Measurements from ENCODE around the gene ARL14.

The ARL14 gene

GRCh38 chr3:160637086-160637485 lies 39.9 kb upstream of the ARL14 start:
- TF ChIP-seq FOXP2 (optimal IDR thresholded peaks at IDR 0.05; ENCODE audit: borderline replicate concordance, extremely low read depth, extremely low read length, insufficient read depth) (no peak), POLR2AphosphoS5 (IDR thresholded peaks at IDR 0.05; ENCODE audit: low read depth, low read length) (no peak), TAF1 (IDR thresholded peaks at IDR 0.05; ENCODE audit: borderline replicate concordance, insufficient read depth, low read length) (no peak), SIN3A (IDR thresholded peaks at IDR 0.05; ENCODE audit: borderline replicate concordance, insufficient read depth, low read length) (no peak)
- TF ChIP-seq, protein P1, sequence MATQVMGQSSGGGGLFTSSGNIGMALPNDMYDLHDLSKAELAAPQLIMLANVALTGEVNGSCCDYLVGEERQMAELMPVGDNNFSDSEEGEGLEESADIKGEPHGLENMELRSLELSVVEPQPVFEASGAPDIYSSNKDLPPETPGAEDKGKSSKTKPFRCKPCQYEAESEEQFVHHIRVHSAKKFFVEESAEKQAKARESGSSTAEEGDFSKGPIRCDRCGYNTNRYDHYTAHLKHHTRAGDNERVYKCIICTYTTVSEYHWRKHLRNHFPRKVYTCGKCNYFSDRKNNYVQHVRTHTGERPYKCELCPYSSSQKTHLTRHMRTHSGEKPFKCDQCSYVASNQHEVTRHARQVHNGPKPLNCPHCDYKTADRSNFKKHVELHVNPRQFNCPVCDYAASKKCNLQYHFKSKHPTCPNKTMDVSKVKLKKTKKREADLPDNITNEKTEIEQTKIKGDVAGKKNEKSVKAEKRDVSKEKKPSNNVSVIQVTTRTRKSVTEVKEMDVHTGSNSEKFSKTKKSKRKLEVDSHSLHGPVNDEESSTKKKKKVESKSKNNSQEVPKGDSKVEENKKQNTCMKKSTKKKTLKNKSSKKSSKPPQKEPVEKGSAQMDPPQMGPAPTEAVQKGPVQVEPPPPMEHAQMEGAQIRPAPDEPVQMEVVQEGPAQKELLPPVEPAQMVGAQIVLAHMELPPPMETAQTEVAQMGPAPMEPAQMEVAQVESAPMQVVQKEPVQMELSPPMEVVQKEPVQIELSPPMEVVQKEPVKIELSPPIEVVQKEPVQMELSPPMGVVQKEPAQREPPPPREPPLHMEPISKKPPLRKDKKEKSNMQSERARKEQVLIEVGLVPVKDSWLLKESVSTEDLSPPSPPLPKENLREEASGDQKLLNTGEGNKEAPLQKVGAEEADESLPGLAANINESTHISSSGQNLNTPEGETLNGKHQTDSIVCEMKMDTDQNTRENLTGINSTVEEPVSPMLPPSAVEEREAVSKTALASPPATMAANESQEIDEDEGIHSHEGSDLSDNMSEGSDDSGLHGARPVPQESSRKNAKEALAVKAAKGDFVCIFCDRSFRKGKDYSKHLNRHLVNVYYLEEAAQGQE (IDR thresholded peaks at IDR 0.05; ENCODE audit: insufficient read depth in 1 of 2, low read depth in 2 of 2, low read length in 2 of 2), result no peak

DNA sequence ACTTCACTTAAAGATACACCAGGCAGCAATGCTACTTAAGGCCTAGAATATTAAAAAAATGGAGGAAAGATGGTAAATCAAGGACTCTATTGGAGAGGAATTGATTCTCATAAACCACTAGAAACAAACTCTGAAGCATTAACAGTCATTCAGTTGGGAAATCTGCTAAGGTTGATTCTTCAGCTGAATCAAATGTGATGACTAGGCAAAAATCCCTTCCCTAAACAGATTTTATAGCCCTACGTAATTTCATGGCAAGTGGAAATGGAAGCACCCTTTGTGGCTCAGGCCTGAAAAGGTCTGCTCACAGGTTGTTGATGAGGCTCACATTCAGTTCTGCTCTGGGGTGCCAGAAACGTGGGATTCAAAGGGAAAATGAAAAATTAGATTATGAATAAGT lies 38.8 kb upstream of the ARL14 start:
- TF ChIP-seq TAF1 (IDR thresholded peaks at IDR 0.05; ENCODE audit: borderline replicate concordance, insufficient read depth, low read length) (no peak), FOXP2 (optimal IDR thresholded peaks at IDR 0.05; ENCODE audit: borderline replicate concordance, extremely low read depth, extremely low read length, insufficient read depth) (no peak), SIN3A (IDR thresholded peaks at IDR 0.05; ENCODE audit: borderline replicate concordance, insufficient read depth, low read length) (no peak), POLR2AphosphoS5 (IDR thresholded peaks at IDR 0.05; ENCODE audit: low read depth, low read length) (no peak)
- TF ChIP-seq, protein P1 (IDR thresholded peaks at IDR 0.05; ENCODE audit: insufficient read depth in 1 of 2, low read depth in 2 of 2, low read length in 2 of 2), result no peak

- TF ChIP-seq, protein P1 (IDR thresholded peaks at IDR 0.05; ENCODE audit: insufficient read depth in 1 of 2, low read depth in 2 of 2, low read length in 2 of 2), result 0 out of 4 replicates have a peak, but pooled peaks of 1 of the 2 experiments have one; percentile 17
- TF ChIP-seq SIN3A (IDR thresholded peaks at IDR 0.05; ENCODE audit: borderline replicate concordance, insufficient read depth, low read length), result no peak
Measured at GRCh38 chr3:160641665-160642309, 35.2 kb upstream of the ARL14 start.

DNA sequence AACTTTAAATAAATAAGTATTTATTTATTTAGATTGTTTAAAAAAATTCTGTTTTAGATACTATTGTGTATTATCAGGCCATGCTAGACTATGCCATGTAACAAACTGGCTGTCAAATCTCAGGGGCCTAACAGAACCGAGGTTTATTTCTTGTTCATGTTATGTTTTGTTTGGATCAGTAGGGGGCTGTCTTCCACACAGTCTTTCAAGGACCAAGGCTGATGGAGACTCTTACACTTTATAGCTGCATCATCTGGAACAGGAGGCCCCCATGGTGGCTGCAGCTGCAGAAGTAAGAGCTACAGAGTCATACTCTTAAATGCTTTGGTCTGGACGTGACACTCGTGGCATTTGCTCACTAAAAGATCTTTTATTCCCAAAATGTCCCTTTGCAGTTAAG lies 33.0 kb upstream of the ARL14 start:
- TF ChIP-seq SIN3A (IDR thresholded peaks at IDR 0.05; ENCODE audit: borderline replicate concordance, insufficient read depth, low read length) (no peak), FOXP2 (optimal IDR thresholded peaks at IDR 0.05; ENCODE audit: borderline replicate concordance, extremely low read depth, extremely low read length, insufficient read depth) (no peak), POLR2AphosphoS5 (IDR thresholded peaks at IDR 0.05; ENCODE audit: low read depth, low read length) (no peak), TAF1 (IDR thresholded peaks at IDR 0.05; ENCODE audit: borderline replicate concordance, insufficient read depth, low read length) (no peak)
- TF ChIP-seq, protein P1 (IDR thresholded peaks at IDR 0.05; ENCODE audit: insufficient read depth in 1 of 2, low read depth in 2 of 2, low read length in 2 of 2), result no peak

DNA sequence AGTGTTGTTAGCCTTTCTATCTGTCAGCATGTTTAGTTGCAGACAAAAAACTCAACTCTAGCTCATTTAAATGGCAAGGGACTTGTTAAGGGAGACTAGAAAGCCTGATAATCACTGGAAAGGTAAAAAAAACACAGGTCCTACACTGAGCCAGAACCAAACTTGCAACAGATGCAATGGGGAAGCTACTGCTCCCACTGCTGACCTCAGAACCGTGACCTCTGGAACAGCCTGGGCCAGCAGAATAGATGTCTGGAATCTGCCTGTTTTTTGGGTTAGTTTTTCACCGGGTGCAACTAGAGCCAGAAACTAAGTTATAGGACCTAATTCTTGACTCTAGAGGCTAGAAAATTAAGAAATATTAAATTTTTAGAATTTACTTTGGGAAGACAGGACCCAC lies 32.5 kb upstream of the ARL14 start:
- TF ChIP-seq, protein P1 (IDR thresholded peaks at IDR 0.05; ENCODE audit: insufficient read depth in 1 of 2, low read depth in 2 of 2, low read length in 2 of 2), result no peak
- TF ChIP-seq FOXP2 (optimal IDR thresholded peaks at IDR 0.05; ENCODE audit: borderline replicate concordance, extremely low read depth, extremely low read length, insufficient read depth) (no peak), SIN3A (IDR thresholded peaks at IDR 0.05; ENCODE audit: borderline replicate concordance, insufficient read depth, low read length) (no peak), POLR2AphosphoS5 (IDR thresholded peaks at IDR 0.05; ENCODE audit: low read depth, low read length) (no peak), TAF1 (IDR thresholded peaks at IDR 0.05; ENCODE audit: borderline replicate concordance, insufficient read depth, low read length) (no peak)
